NT2/D1 (cell line): ENCODE measurements around the gene SOHLH2.

Experiments
- DNase-seq: peaks from one replicate; pipeline ENCODE4 v3.0.0-alpha.2; 2011; ENCODE audit warnings: low read depth, low spot score
- H3K27me3 ChIP-seq: 2 replicates; pipeline ENCODE4 v1.6.0; 2011; ENCODE audit warnings: mild to moderate bottlenecking; ENCODE audit not compliant: insufficient read length, insufficient read depth
- H3K36me3 ChIP-seq: 2 replicates; pipeline ENCODE4 v1.6.1; 2011; ENCODE audit warnings: mild to moderate bottlenecking, low read length, mixed read lengths; ENCODE audit not compliant: insufficient read depth, insufficient read length
- H3K4me1 ChIP-seq: 2 replicates; pipeline ENCODE4 v1.5.1; 2011; ENCODE audit not compliant: insufficient read depth, insufficient read length
- H3K4me3 ChIP-seq: 2 replicates; pipeline ENCODE4 v1.5.1; 2011; ENCODE audit warnings: low read depth; ENCODE audit not compliant: insufficient read length
- H3K9ac ChIP-seq: 2 replicates; pipeline ENCODE4 v1.6.0; 2011; ENCODE audit warnings: low read depth; ENCODE audit not compliant: insufficient read length
- H3K9me3 ChIP-seq: 2 replicates; pipeline ENCODE4 v1.5.1; 2011; ENCODE audit warnings: mild to moderate bottlenecking, low read length; ENCODE audit not compliant: insufficient read depth
- SUZ12 ChIP-seq: IDR thresholded peaks from 2 replicates; pipeline ENCODE4 v1.6.1; 2011; ENCODE audit not compliant: insufficient read length, insufficient read depth; ENCODE audit errors: extremely low read depth
- YY1 ChIP-seq: IDR thresholded peaks from 2 replicates; pipeline ENCODE4 v1.6.1; 2011; ENCODE audit not compliant: insufficient read length, insufficient read depth
- ZNF274 ChIP-seq: IDR thresholded peaks from 2 replicates; pipeline ENCODE4 v1.6.1; 2011; ENCODE audit warnings: mild to moderate bottlenecking, low read depth, low read length

Gene SOHLH2

DNA sequence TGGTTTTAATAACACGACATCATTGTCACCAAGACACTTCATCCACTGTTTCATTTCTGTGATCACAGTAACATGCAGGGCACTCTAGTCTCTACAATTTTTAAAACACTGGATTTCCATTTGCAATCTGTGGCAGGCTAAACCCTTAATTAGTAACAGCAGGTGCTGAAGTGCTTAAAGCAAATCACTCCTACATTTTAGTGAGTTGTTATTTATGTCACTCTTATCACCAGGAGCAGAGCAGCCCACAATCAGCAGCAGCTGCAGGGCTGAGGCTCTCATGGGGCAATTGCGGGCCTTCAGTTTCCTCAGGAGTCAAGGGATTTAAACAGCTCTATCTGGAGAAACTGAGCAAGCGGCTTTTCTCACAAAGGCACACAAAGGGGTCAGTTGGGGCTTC is 1.6 kb downstream of the SOHLH2 start:
- no peak for DNase-seq
- H3K27me3 ChIP-seq: no peaks in the 10 kb centered on the region
- no peak for TF ChIP-seq ZNF274
- no peak for TF ChIP-seq SUZ12
- no peak for TF ChIP-seq YY1
- H3K4me3 ChIP-seq: no peak overlapping the region
- H3K36me3 ChIP-seq: no peaks in the 10 kb centered on the region
- no peak overlapping the region for H3K9ac ChIP-seq
- peaks cover 2% of the 10 kb centered on the region for H3K4me1 ChIP-seq
- 0 out of 2 replicates have a peak, but pooled peaks cover 4% of the 10 kb centered on the region for H3K9me3 ChIP-seq

GRCh38 chr13:36211567-36211966 is 2.8 kb downstream of the SOHLH2 start:
- Histone ChIP-seq H3K9me3 (0 out of 2 replicates have a peak, but pooled peaks cover 4% of the 10 kb centered on the region), H3K4me3 (no peak overlapping the region), H3K9ac (no peak overlapping the region), H3K36me3 (no peaks in the 10 kb centered on the region), H3K27me3 (no peaks in the 10 kb centered on the region), H3K4me1 (peaks cover 2% of the 10 kb centered on the region)
- no peak for DNase-seq
- no peak for TF ChIP-seq SUZ12

DNA sequence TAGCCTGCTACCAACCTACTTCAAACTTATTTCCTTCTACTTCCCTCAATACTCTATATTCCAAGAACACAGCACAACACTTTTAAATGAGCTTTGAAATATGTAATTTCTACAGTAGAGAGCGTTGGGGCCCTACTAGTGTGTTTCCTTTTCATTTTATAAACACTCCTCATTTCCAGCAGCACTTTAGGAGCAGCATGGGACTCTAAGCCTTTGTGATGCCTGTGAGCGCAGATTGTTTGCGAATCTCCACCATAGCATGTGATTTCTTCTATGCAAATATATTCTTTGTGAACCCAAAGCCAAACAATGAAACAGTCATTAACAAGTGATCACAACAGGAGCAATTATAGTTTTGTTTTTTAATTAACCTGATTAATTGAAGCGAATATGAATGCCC is 3.6 kb downstream of the SOHLH2 start:
- H3K9ac ChIP-seq: no peak overlapping the region
- TF ChIP-seq SUZ12: no peak
- no peak for TF ChIP-seq YY1
- no peak for TF ChIP-seq ZNF274
- DNase-seq: no peak
- no peaks in the 10 kb centered on the region for H3K27me3 ChIP-seq
- peaks cover 2% of the 10 kb centered on the region for H3K4me1 ChIP-seq
- H3K4me3 ChIP-seq: no peak overlapping the region
- H3K9me3 ChIP-seq: 0 out of 2 replicates have a peak, but pooled peaks cover 4% of the 10 kb centered on the region
- H3K36me3 ChIP-seq: no peaks in the 10 kb centered on the region

DNA sequence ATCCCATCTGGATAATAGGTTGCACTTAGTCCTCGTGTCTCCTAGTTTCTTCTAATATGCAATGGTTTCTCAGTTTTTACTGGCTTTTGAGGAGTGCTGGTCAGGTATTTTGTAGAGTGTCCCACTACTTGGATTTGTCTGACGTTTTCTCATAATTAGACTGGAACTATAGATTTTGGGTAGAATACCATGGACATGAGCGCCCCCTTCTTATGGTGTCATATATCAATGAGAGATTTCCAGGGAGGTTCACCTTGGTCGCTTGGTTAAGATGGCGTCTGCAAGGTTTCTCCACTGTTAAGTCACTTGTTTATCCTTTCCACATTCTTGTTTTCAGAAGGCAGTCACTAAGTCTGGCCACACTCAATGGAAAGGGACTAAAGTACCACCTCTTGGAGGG is 6.7 kb downstream of the SOHLH2 start:
- H3K9ac ChIP-seq: no peak overlapping the region
- no peaks in the 10 kb centered on the region for H3K27me3 ChIP-seq
- peaks cover 2% of the 10 kb centered on the region for H3K4me1 ChIP-seq
- TF ChIP-seq SUZ12 (no peak), ZNF274 (no peak), YY1 (no peak)
- H3K4me3 ChIP-seq: no peak overlapping the region
- no peak for DNase-seq
- H3K9me3 ChIP-seq: 0 out of 2 replicates have a peak, but pooled peaks cover 4% of the 10 kb centered on the region
- no peaks in the 10 kb centered on the region for H3K36me3 ChIP-seq

- Histone ChIP-seq H3K9me3 (no peaks in the 10 kb centered on the region), H3K9ac (no peak overlapping the region), H3K27me3 (no peaks in the 10 kb centered on the region), H3K4me3 (no peak overlapping the region), H3K36me3 (no peaks in the 10 kb centered on the region), H3K4me1 (no peaks in the 10 kb centered on the region)
- TF ChIP-seq YY1 (no peak), SUZ12 (no peak), ZNF274 (no peak)
- no peak for DNase-seq
Observed at GRCh38 chr13:36193151-36193855, 21.1 kb downstream of the SOHLH2 start.

- Histone ChIP-seq H3K27me3 (no peaks in the 10 kb centered on the region), H3K4me1 (no peaks in the 10 kb centered on the region), H3K9me3 (no peaks in the 10 kb centered on the region), H3K36me3 (no peaks in the 10 kb centered on the region), H3K9ac (no peak overlapping the region), H3K4me3 (no peak overlapping the region)
- no peak for DNase-seq
- TF ChIP-seq YY1 (no peak), SUZ12 (no peak), ZNF274 (no peak)
Observed at GRCh38 chr13:36192166-36192565, 22.2 kb downstream of the SOHLH2 start.

- DNase-seq: no peak
- Histone ChIP-seq H3K9ac (no peak overlapping the region), H3K4me1 (no peaks in the 10 kb centered on the region), H3K4me3 (no peak overlapping the region), H3K27me3 (no peaks in the 10 kb centered on the region), H3K36me3 (no peaks in the 10 kb centered on the region), H3K9me3 (no peaks in the 10 kb centered on the region)
- TF ChIP-seq SUZ12 (no peak), YY1 (no peak), ZNF274 (no peak)
Observed at GRCh38 chr13:36190771-36191170, 23.6 kb downstream of the SOHLH2 start.
